Measurements from ENCODE around the gene TXNDC12. TPM values are rescaled to one million over a fixed set of nuclear protein-coding genes. Genes with fewer than 3 reads are reported as not detected.
A peak's percentile ranks its signal among the peaks of the same experiment; 100 is the strongest.

The TXNDC12 gene
- total and polyA plus RNA-seq, 9 of the 15 experiments (the other 6 are each of a cell fraction or from before 2014, with no cell fraction given) = 17.0 to 60.8 (median 37.8) TPM

DNA sequence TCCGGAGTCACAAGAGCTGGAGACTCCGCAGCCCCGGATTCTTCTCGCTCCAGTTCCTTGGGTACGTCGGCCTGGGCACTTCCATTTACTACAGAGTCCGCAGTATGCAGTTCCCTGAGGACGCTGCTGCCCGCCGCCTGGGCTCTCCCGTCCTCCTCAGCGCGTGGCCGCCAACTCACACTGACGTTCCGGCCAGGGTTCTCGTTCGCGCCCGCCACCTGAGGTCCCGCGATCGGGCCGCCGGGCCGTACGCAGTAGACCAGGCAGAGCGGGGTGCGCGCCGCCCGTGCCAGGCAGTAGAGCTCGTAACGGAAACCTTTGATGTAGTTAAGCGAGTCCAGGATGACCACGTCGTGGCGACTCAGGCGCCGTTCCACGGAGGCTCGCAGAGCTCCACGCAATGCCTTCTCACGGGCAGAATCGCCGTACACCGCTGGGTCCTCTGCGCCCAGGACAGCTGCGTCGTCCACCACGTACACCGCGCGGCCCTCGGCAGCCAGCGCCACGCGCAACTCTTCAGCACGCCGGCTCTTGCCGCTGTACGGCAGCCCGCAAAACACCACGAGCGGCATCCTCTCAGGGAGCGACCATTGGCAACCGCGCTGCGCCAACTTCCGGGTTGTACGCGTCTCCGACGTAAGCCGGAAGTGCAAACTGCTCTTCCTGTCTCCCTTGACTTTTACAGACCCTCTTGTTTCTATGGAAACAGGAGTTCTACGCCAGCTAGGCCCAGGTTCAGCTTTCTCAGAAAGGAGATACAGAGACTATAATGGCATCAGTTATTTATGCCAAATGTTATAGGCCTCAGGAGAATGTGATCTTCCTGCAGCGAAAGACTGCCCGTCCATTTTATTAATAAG, 21.6 kb downstream of the TXNDC12 start, which contains the start of gene KTI12 (continued):
- peak; percentile 57 for TF ChIP-seq LEF1 (IDR thresholded peaks at IDR 0.05)
- TF ChIP-seq SLC30A9 (CRISPR knock-in tag; IDR thresholded peaks at IDR 0.05) = no peak
- peak; percentile 85 for TF ChIP-seq MXI1 (IDR thresholded peaks at IDR 0.05; ENCODE audit: low read depth, low read length)
- TF ChIP-seq POLR2A (conservative IDR thresholded peaks at IDR 0.05) = peak; percentile 96
- peak; percentile 92 for TF ChIP-seq RBM22 (IDR thresholded peaks at IDR 0.05; ENCODE audit: low read depth, low read length, poor library complexity, severe bottlenecking)
- TF ChIP-seq, protein P1, sequence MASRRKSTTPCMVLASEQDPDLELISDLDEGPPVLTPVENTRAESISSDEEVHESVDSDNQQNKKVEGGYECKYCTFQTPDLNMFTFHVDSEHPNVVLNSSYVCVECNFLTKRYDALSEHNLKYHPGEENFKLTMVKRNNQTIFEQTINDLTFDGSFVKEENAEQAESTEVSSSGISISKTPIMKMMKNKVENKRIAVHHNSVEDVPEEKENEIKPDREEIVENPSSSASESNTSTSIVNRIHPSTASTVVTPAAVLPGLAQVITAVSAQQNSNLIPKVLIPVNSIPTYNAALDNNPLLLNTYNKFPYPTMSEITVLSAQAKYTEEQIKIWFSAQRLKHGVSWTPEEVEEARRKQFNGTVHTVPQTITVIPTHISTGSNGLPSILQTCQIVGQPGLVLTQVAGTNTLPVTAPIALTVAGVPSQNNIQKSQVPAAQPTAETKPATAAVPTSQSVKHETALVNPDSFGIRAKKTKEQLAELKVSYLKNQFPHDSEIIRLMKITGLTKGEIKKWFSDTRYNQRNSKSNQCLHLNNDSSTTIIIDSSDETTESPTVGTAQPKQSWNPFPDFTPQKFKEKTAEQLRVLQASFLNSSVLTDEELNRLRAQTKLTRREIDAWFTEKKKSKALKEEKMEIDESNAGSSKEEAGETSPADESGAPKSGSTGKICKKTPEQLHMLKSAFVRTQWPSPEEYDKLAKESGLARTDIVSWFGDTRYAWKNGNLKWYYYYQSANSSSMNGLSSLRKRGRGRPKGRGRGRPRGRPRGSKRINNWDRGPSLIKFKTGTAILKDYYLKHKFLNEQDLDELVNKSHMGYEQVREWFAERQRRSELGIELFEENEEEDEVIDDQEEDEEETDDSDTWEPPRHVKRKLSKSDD (conservative IDR thresholded peaks at IDR 0.05; ENCODE audit: low read length) = 0 out of 2 replicates have a peak, but pooled peaks have one; percentile 29
- TF ChIP-seq, protein P2, sequence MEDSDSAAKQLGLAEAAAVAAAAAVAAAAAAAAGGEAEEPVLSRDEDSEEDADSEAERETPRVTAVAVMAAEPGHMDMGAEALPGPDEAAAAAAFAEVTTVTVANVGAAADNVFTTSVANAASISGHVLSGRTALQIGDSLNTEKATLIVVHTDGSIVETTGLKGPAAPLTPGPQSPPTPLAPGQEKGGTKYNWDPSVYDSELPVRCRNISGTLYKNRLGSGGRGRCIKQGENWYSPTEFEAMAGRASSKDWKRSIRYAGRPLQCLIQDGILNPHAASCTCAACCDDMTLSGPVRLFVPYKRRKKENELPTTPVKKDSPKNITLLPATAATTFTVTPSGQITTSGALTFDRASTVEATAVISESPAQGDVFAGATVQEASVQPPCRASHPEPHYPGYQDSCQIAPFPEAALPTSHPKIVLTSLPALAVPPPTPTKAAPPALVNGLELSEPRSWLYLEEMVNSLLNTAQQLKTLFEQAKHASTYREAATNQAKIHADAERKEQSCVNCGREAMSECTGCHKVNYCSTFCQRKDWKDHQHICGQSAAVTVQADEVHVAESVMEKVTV (CRISPR knock-in tag; IDR thresholded peaks at IDR 0.05) = 0 out of 2 replicates have a peak, but pooled peaks have one; percentile 18
- no peak for TF ChIP-seq ZC3H4 (CRISPR knock-in tag; IDR thresholded peaks at IDR 0.05; ENCODE audit: borderline replicate concordance)
- no peak for TF ChIP-seq ERF (CRISPR knock-in tag; IDR thresholded peaks at IDR 0.05)
- peak; percentile 75 for TF ChIP-seq HCFC1 (IDR thresholded peaks at IDR 0.05; ENCODE audit: low read depth, low read length)
- no peak for TF ChIP-seq NCOA2 (IDR thresholded peaks at IDR 0.05; ENCODE audit: partially characterized antibody in 2 of 2)
- TF ChIP-seq ZNF217 (CRISPR knock-in tag; IDR thresholded peaks at IDR 0.05) = 0 out of 2 replicates have a peak, but pooled peaks have one; percentile 36
- peak; percentile 66; the same call in 1 of the 2 replicates for TF ChIP-seq PHB (CRISPR knock-in tag; IDR thresholded peaks at IDR 0.05)
- TF ChIP-seq ZNF77 (CRISPR knock-in tag; IDR thresholded peaks at IDR 0.05) = 0 out of 2 replicates have a peak, but pooled peaks have one; percentile 11
- 0 out of 2 replicates have a peak, but pooled peaks have one; percentile 38 for TF ChIP-seq CHCHD3 (CRISPR knock-in tag; IDR thresholded peaks at IDR 0.05)
- TF ChIP-seq ELF2 (CRISPR knock-in tag; IDR thresholded peaks at IDR 0.05) = peak; percentile 99
- TF ChIP-seq ZNF717 (CRISPR knock-in tag; IDR thresholded peaks at IDR 0.05) = no peak
- TF ChIP-seq, protein P3, sequence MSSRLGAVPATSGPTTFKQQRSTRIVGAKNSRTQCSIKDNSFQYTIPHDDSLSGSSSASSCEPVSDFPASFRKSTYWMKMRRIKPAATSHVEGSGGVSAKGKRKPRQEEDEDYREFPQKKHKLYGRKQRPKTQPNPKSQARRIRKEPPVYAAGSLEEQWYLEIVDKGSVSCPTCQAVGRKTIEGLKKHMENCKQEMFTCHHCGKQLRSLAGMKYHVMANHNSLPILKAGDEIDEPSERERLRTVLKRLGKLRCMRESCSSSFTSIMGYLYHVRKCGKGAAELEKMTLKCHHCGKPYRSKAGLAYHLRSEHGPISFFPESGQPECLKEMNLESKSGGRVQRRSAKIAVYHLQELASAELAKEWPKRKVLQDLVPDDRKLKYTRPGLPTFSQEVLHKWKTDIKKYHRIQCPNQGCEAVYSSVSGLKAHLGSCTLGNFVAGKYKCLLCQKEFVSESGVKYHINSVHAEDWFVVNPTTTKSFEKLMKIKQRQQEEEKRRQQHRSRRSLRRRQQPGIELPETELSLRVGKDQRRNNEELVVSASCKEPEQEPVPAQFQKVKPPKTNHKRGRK (tag; IDR thresholded peaks at IDR 0.05) = no peak
- TF ChIP-seq, protein P4, sequence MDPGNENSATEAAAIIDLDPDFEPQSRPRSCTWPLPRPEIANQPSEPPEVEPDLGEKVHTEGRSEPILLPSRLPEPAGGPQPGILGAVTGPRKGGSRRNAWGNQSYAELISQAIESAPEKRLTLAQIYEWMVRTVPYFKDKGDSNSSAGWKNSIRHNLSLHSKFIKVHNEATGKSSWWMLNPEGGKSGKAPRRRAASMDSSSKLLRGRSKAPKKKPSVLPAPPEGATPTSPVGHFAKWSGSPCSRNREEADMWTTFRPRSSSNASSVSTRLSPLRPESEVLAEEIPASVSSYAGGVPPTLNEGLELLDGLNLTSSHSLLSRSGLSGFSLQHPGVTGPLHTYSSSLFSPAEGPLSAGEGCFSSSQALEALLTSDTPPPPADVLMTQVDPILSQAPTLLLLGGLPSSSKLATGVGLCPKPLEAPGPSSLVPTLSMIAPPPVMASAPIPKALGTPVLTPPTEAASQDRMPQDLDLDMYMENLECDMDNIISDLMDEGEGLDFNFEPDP (CRISPR knock-in tag; IDR thresholded peaks at IDR 0.05) = 0 out of 2 replicates have a peak, but pooled peaks have one; percentile 45
- TF ChIP-seq BCL6 (CRISPR knock-in tag; IDR thresholded peaks at IDR 0.05) = 0 out of 2 replicates have a peak, but pooled peaks have one; percentile 30
- TF ChIP-seq NFYB (IDR thresholded peaks at IDR 0.05; ENCODE audit: extremely low read depth, insufficient read length) = no peak
